Stimulated activated CD4-positive, alpha-beta T cell treated with anti-CD3 and anti-CD28 coated beads, Interleukin-2, amount 100 ng/mL, for 4 hours (primary cell): Measurements from ENCODE around the gene USP53.
"Not testable (repeated sequence)": the region's sequence is repeated elsewhere in the genome, so short reads cannot be mapped to it uniquely, and the experiment has no call there.

ENCODE experiments used
- DNase-seq: peaks from one replicate; pipeline ENCODE4 v3.0.0-alpha.2; 2020; ENCODE audit warnings: low read depth

USP53 gene

GRCh38 chr4:119279541-119279940 lies 67.0 kb downstream of the USP53 start:
- DNase-seq, result not testable (repeated sequence)

- DNase-seq, result not testable (repeated sequence)
Observed at GRCh38 chr4:119279945-119280344, 67.4 kb downstream of the USP53 start.

GRCh38 chr4:119281393-119281792 lies 68.9 kb downstream of the USP53 start:
- DNase-seq, result no peak

- DNase-seq, result no peak
Observed at GRCh38 chr4:119284876-119285780, 72.6 kb downstream of the USP53 start.

- DNase-seq, result no peak
Observed at GRCh38 chr4:119286377-119287002, 74.0 kb downstream of the USP53 start.

GRCh38 chr4:119289313-119289712 lies 76.8 kb downstream of the USP53 start:
- no peak for DNase-seq

- DNase-seq, result no peak
Observed at GRCh38 chr4:119290598-119290997, 78.1 kb downstream of the USP53 start.

- DNase-seq, result no peak
Observed at GRCh38 chr4:119296356-119296755, 83.8 kb downstream of the USP53 start.

- no peak for DNase-seq
Observed at GRCh38 chr4:119297795-119298194, 85.3 kb downstream of the USP53 start.

- no peak for DNase-seq
Observed at GRCh38 chr4:119299260-119299671, 86.8 kb downstream of the USP53 start.

GRCh38 chr4:119299741-119300100 lies 87.2 kb downstream of the USP53 start:
- no peak for DNase-seq

GRCh38 chr4:119300101-119300978 lies 87.8 kb downstream of the USP53 start:
- peak; percentile 85 for DNase-seq

- no peak for DNase-seq
Observed at GRCh38 chr4:119302073-119302832, 89.7 kb downstream of the USP53 start.

- no peak for DNase-seq
Observed at GRCh38 chr4:119303587-119304305, 91.2 kb downstream of the USP53 start.

GRCh38 chr4:119304431-119304830 lies 91.9 kb downstream of the USP53 start:
- no peak for DNase-seq

GRCh38 chr4:119307606-119308005 lies 95.1 kb downstream of the USP53 start:
- DNase-seq, result no peak

- no peak for DNase-seq
Observed at GRCh38 chr4:119310826-119311225, 98.3 kb downstream of the USP53 start.

GRCh38 chr4:119313237-119313636 lies 100.7 kb downstream of the USP53 start:
- no peak for DNase-seq

GRCh38 chr4:119314356-119314755 lies 101.8 kb downstream of the USP53 start:
- DNase-seq, result no peak

GRCh38 chr4:119315036-119315435 lies 102.5 kb downstream of the USP53 start:
- DNase-seq, result no peak

- no peak for DNase-seq
Observed at GRCh38 chr4:119317990-119318389, 105.5 kb downstream of the USP53 start.
